HT-29 (cell line): ENCODE measurements around the gene IL36A. TPM values are rescaled to one million over a fixed set of nuclear protein-coding genes. Genes with fewer than 3 reads are reported as not detected.

Experiments
- DNase-seq: peaks from one replicate; pipeline ENCODE4 v3.0.0-alpha.2; 2015; ENCODE audit warnings: low spot score
- total RNA-seq: library from RNA; depleted of rRNA; stranded (reverse); fragments of >200 nt; shearing (Covaris generic); gene quantifications from 2 replicates; pipeline ENCODE4 v1.2.3, GENCODE V29; 2014

The IL36A gene
- total RNA-seq, 1 experiment from 2014 or later = not detected

- no peak for DNase-seq
Observed at GRCh38 chr2:113002677-113003076, 2.6 kb upstream of the IL36A start.

DNA sequence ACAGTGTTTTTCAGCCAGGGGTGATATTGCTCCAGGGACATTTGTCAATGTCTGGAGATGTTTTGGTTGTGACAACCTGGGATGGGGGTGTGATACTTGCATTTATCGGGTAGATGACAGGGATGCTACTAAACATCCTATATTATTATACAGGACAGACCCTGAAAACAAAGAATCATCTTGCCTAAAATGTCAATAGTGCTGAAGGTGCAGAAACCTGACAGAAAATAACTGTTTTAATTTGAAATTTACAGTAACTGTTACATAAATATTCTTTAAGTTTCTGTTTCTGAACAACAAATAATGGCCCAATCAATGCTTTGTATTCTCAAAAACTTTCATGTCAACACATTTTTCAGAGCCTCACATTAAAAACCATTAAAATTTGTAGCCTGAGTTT, 2.0 kb downstream of the IL36A start:
- no peak for DNase-seq

GRCh38 chr2:113009622-113010021, 4.4 kb downstream of the IL36A start:
- DNase-seq = no peak

DNA sequence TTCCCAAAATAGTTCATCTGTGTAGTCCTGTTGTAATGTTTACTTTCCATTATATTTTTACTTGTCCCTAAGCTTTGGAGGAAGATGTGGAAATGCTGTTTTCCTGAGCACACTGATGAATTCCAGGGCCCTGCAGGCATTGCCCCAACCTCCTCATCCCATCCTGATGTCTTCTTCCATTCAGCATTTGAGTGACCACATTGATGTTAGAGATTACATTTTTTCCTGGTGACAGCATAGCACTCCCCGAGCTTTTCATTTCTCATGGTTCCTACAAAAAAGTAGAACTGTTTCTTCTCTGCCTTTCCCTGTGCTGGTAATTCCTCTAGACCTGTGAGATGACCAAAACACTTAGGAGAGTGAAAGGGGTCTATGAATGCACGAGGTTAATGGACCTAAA, 4.8 kb downstream of the IL36A start:
- DNase-seq = no peak

- DNase-seq = no peak
Observed at GRCh38 chr2:113011108-113011507, 5.8 kb downstream of the IL36A start.

GRCh38 chr2:113012436-113013335, 7.4 kb downstream of the IL36A start:
- no peak for DNase-seq

- no peak for DNase-seq
Observed at GRCh38 chr2:113013336-113013661, 8.0 kb downstream of the IL36A start.

- no peak for DNase-seq
Observed at GRCh38 chr2:113014067-113014466, 8.8 kb downstream of the IL36A start.

DNA sequence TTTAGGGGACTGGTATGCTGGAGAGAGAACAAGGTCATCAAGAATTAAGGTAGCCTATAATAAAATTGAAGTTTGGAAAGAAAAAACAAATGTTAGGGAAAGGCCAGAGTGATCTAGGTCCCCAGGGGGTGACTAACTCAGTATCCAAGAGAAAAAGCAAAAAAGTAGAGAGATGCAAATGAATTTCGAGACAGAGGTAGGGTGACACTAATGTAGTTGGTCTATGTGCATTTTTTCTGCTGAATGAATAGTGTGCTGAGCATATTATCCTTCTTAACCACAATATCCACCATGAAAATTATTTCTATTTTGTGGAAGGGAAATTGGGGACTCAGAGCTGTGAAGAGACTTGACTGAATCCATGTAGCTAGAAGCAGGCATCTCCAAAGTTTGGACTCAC, 9.8 kb downstream of the IL36A start:
- no peak for DNase-seq

DNA sequence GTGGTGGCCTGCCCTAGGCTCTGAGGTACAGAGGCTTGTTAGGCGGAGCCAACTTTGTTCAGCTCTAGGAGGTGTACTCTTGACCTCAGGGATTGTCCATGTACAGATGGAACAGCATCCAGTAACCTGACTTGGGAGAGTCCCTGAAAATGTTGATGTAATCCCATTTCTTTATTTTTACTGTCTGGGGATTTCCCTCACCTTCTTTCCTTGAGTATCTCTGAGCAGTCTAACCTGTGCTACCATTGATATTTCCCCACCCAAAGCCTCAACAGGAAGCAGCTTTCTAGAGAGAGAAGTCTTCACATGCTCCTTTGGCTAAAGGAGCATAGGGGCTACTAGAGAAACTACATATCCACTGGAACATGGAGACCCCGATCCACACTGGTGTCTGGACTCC, 10.4 kb downstream of the IL36A start:
- DNase-seq = no peak

GRCh38 chr2:113018509-113018908, 13.2 kb downstream of the IL36A start:
- no peak for DNase-seq

GRCh38 chr2:113021312-113021711, 16.1 kb downstream of the IL36A start:
- no peak for DNase-seq

DNA sequence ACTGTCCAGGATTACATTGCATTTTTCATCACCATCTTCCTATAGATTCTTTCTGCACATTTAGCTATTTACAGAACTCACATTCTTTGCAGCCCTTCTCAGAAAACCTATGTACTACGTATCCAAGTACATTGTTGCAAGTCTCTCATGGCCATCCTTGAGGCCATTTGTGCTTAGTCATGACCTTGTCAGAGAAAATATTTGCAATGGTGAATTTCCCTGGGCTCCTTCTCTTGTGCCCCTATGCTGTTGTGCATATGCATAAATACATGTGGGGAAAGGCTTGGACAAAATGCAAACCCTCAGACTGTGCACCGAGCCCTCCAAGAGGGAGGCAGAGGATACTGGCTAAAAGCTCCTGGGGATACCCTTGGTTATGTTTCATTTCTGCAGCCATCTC, 19.5 kb downstream of the IL36A start:
- DNase-seq = no peak

DNA sequence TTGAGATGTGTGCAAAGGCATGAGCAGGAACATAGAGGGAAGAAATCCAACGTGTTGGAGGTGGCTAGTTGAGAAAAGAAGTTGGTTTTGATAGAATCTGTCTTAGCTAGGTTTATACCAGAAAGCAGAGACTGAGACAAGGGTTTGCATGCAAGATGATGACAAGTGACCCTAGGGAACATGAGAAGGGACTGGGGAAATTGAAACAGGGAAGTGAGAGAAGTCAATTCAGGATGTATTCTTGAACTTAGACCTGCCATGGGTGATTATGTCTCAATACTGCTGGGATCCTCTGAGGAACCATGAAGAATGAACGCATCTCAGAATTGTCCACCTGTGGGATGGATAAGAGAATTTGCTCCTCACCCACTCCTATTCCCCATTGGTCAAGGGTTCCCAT, 20.5 kb downstream of the IL36A start:
- DNase-seq = no peak

DNA sequence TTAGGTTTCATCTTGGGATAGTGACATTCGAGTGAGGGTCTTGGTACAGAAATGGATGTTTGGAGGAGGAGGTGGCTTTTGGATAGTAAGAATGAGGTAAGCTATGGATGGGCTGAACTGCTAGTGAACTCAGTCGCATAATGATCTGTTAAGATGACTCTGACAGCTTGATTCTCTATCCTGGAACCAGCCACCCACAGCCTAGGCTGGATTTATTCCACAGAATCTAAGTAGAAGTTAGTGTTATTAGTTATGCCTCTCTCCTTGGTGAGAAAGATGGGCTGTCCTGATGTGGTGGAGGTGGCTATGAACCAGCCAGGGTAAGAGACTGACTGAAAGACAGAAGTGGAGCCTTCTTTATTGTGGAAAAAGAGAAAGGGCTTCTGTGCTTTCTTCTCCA, 22.4 kb downstream of the IL36A start:
- DNase-seq = no peak

DNA sequence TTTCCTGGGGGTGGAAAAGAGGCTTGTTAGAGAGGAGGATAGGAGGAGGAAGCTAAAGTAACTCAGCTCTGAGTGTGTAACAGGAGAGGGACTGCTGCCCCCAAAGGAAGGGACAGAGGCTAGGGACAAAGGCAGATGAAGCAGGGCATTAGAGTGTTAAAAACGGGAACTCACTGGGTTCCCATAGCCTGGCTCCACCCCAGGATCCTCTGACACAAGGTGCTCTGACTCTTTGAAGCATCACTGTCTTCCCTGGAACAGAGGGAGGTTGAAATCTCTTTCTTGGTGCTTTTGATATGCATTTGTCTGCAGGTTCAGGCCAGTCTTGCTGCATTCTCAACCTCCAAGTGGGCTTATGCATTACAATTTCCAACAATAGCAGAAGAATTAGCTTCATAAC, 22.9 kb downstream of the IL36A start:
- DNase-seq = no peak

DNA sequence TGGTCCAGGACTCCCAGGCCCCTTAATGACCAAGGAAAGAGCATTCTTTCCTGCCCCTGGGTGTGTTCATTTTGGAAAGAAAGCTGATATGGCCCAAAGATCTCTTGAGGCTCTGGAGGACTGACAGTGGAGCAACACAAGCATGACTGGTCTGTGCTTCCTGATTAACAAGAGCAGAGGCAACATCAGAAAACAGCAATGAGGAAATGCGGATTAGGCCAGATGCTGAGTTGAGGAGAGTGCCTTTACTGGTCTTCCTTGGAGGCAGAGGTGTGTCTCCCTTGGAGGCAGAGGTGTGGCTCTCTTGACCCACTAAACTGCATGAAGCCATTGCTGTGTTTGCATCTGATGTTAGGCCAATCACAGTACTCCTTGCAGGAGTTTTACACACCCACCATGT, 27.5 kb downstream of the IL36A start:
- DNase-seq = no peak

GRCh38 chr2:113034016-113034415, 28.8 kb downstream of the IL36A start:
- DNase-seq = no peak

GRCh38 chr2:113036763-113037162, 31.5 kb downstream of the IL36A start:
- DNase-seq = no peak

DNA sequence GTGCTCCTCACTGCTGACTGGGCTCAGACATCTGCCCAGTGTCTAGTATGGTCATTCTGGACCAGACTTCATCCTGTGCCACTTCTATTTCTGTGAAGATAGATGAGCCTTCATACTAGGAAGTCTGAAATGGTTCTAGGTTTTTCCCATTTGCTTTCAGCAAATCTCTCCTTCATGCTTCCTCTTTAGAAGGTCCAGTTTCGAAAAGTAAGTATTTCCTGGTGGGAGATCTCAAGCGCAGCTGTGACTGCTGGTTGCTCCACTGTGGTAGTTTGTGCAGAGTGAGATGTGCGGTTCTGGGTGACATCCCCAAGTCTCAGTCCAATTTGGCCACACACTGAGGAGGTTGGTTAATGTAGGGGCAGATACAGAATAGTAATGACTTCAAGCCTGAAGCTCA, 33.0 kb downstream of the IL36A start:
- DNase-seq = no peak

DNA sequence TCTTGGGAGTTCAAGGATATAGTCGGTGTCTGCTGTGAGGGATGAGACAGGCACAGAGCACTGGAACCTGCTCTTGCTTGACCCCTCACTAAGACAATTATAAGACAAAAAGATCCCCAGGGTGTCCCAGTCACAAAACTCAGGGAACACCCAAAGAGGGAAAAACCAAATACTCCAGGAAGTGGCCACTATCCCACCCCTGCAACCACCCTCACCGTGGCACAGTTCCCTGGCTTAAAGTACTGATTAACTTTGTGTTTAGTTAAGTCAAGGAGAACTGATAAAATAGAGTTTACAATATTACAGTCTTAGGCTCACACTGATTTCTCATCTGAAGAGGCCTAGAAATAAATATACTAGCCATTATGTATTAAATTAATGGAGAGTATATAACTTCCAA, 33.9 kb downstream of the IL36A start:
- no peak for DNase-seq

DNA sequence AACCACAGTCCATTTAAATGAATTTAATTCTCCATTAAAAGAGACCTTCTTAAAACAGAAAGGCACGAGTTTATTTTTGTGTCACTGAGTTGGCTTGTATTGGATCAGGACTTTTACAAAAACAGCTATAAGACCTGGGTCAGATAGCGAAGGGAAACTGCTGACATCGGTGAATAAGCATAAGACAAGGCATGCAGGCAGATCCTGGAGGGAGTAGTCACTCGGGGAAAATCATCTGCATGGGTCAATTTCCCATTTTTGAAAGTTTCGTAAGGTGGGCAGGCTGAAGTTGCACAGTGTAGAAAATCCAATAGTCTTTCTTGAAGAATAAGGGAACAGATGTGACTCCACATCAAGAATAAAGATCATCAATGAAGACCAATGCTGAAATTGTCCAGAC, 34.5 kb downstream of the IL36A start:
- no peak for DNase-seq

- DNase-seq = peak; percentile 54
Observed at GRCh38 chr2:113041871-113042270, 36.6 kb downstream of the IL36A start.

DNA sequence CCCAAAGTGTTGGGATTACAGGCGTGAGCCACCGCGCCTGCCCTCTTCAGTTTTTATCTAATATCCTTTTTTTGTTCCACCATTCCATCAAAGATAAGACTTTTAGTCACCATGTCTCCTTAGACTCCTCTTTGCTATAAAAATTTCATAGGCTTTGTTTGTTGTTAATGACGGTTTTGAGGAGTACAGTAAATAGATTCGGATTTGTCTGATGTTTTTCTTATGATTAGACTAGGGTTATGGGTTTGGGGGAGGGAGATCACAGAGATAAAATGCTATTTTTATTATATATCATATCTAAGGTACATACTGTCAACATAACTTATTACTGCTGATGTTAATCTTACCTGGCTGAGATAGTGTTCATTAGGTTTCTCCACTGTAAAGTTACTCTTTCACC, 41.2 kb downstream of the IL36A start:
- DNase-seq = no peak
